ENCODE results near the gene TNS3. TPM values are rescaled to one million over a fixed set of nuclear protein-coding genes. Genes with fewer than 3 reads are reported as not detected.
"Not testable (repeated sequence)": the region's sequence is repeated elsewhere in the genome, so short reads cannot be mapped to it uniquely, and the experiment has no call there.

TNS3 gene
- total and polyA plus RNA-seq, 3 experiments from 2014 or later: 1.4 to 1.5 TPM; not detected in 1

GRCh38 chr7:47447621-47448349 is 134.1 kb downstream of the TNS3 start:
- H3K4me3 Mint-ChIP-seq: no peak overlapping the region
- Histone ChIP-seq H3K9me3 (ENCODE audit: low read length) (no peaks in the 10 kb centered on the region), H3K36me3 (ENCODE audit: insufficient read depth, low read length) (no peaks in the 10 kb centered on the region), H3K27me3 (ENCODE audit: insufficient read depth, low read length, poor library complexity, severe bottlenecking) (peaks cover 2% of the 10 kb centered on the region), H3K27ac (ENCODE audit: low read depth, low read length) (no peak overlapping the region), H3K4me1 (ENCODE audit: insufficient read depth, low read length) (no peaks in the 10 kb centered on the region), H3K4me3 (ENCODE audit: low read length) (no peak overlapping the region)
- POLR2A ChIA-PET: no interaction called here
- DNase-seq: no peak
- peaks cover 1 to 5% of the 10 kb centered on the region in 2 donors for H3K27me3 Mint-ChIP-seq
- H3K9me3 Mint-ChIP-seq: peaks cover 0 to 7% (median 2%) of the 10 kb centered on the region in 5 donors
- no peaks in the 10 kb centered on the region for H3K36me3 Mint-ChIP-seq
- CTCF ChIA-PET: no interaction called here
- no peak overlapping the region for H3K27ac Mint-ChIP-seq
- H3K4me1 Mint-ChIP-seq: no peaks in the 10 kb centered on the region

- Mint-ChIP-seq H3K27ac (no peak overlapping the region), H3K36me3 (no peaks in the 10 kb centered on the region), H3K9me3 (peaks cover 0 to 7% (median 2%) of the 10 kb centered on the region in 5 donors), H3K27me3 (peaks cover 0 to 1% of the 10 kb centered on the region in 2 donors), H3K4me1 (no peaks in the 10 kb centered on the region), H3K4me3 (no peak overlapping the region)
- ChIA-PET POLR2A (no interaction called here), CTCF (no interaction called here)
- no peaks in the 10 kb centered on the region for H3K27me3 ChIP-seq (ENCODE audit: insufficient read depth, low read length, poor library complexity, severe bottlenecking)
- H3K4me1 ChIP-seq (ENCODE audit: insufficient read depth, low read length): no peaks in the 10 kb centered on the region
- H3K36me3 ChIP-seq (ENCODE audit: insufficient read depth, low read length): no peaks in the 10 kb centered on the region
- H3K9me3 ChIP-seq (ENCODE audit: low read length): no peaks in the 10 kb centered on the region
- no peak overlapping the region for H3K27ac ChIP-seq (ENCODE audit: low read depth, low read length)
- H3K4me3 ChIP-seq (ENCODE audit: low read length): no peak overlapping the region
- no peak for DNase-seq
Measured at GRCh38 chr7:47446871-47447466, 134.9 kb downstream of the TNS3 start.

- Mint-ChIP-seq H3K4me1 (no peaks in the 10 kb centered on the region), H3K36me3 (no peaks in the 10 kb centered on the region), H3K9me3 (peaks cover 0 to 7% (median 4%) of the 10 kb centered on the region in 5 donors), H3K27me3 (peaks cover 0 to 1% of the 10 kb centered on the region in 2 donors), H3K27ac (no peak overlapping the region), H3K4me3 (no peak overlapping the region)
- CTCF ChIA-PET: no interaction called here
- H3K36me3 ChIP-seq (ENCODE audit: insufficient read depth, low read length): no peaks in the 10 kb centered on the region
- no peak overlapping the region for H3K27ac ChIP-seq (ENCODE audit: low read depth, low read length)
- POLR2A ChIA-PET: no interaction called here
- no peak overlapping the region for H3K4me3 ChIP-seq (ENCODE audit: low read length)
- no peaks in the 10 kb centered on the region for H3K9me3 ChIP-seq (ENCODE audit: low read length)
- DNase-seq: no peak
- H3K4me1 ChIP-seq (ENCODE audit: insufficient read depth, low read length): no peaks in the 10 kb centered on the region
- H3K27me3 ChIP-seq (ENCODE audit: insufficient read depth, low read length, poor library complexity, severe bottlenecking): no peaks in the 10 kb centered on the region
Measured at GRCh38 chr7:47444376-47445098, 137.4 kb downstream of the TNS3 start.

- H3K27me3 Mint-ChIP-seq: peaks cover 0 to 3% of the 10 kb centered on the region in 2 donors
- no peak overlapping the region for H3K27ac Mint-ChIP-seq
- DNase-seq: no peak
- H3K9me3 Mint-ChIP-seq: peaks cover 0 to 9% (median 3%) of the 10 kb centered on the region in 5 donors
- no peaks in the 10 kb centered on the region for H3K27me3 ChIP-seq (ENCODE audit: insufficient read depth, low read length, poor library complexity, severe bottlenecking)
- H3K36me3 Mint-ChIP-seq: no peaks in the 10 kb centered on the region
- H3K4me3 ChIP-seq (ENCODE audit: low read length): no peak overlapping the region
- no peaks in the 10 kb centered on the region for H3K4me1 ChIP-seq (ENCODE audit: insufficient read depth, low read length)
- H3K4me1 Mint-ChIP-seq: no peaks in the 10 kb centered on the region
- POLR2A ChIA-PET: no interaction called here
- H3K9me3 ChIP-seq (ENCODE audit: low read length): no peaks in the 10 kb centered on the region
- no peak overlapping the region for H3K4me3 Mint-ChIP-seq
- H3K36me3 ChIP-seq (ENCODE audit: insufficient read depth, low read length): no peaks in the 10 kb centered on the region
- CTCF ChIA-PET: no interaction called here
- no peak overlapping the region for H3K27ac ChIP-seq (ENCODE audit: low read depth, low read length)
Measured at GRCh38 chr7:47443049-47443448, 138.9 kb downstream of the TNS3 start.

GRCh38 chr7:47442605-47442865 is 139.4 kb downstream of the TNS3 start:
- Mint-ChIP-seq H3K4me3 (no peak overlapping the region), H3K36me3 (no peaks in the 10 kb centered on the region), H3K27ac (no peak overlapping the region), H3K27me3 (peaks cover 0 to 3% of the 10 kb centered on the region in 2 donors), H3K4me1 (no peaks in the 10 kb centered on the region), H3K9me3 (peaks cover 0 to 6% (median 3%) of the 10 kb centered on the region in 5 donors)
- DNase-seq: no peak
- POLR2A ChIA-PET: no interaction called here
- H3K36me3 ChIP-seq (ENCODE audit: insufficient read depth, low read length): no peaks in the 10 kb centered on the region
- no peaks in the 10 kb centered on the region for H3K9me3 ChIP-seq (ENCODE audit: low read length)
- no peak overlapping the region for H3K4me3 ChIP-seq (ENCODE audit: low read length)
- H3K4me1 ChIP-seq (ENCODE audit: insufficient read depth, low read length): no peaks in the 10 kb centered on the region
- no peak overlapping the region for H3K27ac ChIP-seq (ENCODE audit: low read depth, low read length)
- CTCF ChIA-PET: no interaction called here
- no peaks in the 10 kb centered on the region for H3K27me3 ChIP-seq (ENCODE audit: insufficient read depth, low read length, poor library complexity, severe bottlenecking)

- no peaks in the 10 kb centered on the region for H3K4me1 ChIP-seq (ENCODE audit: insufficient read depth, low read length)
- no peak overlapping the region for H3K27ac ChIP-seq (ENCODE audit: low read depth, low read length)
- no peak overlapping the region for H3K27ac Mint-ChIP-seq
- POLR2A ChIA-PET: no interaction called here
- DNase-seq: no peak
- H3K27me3 Mint-ChIP-seq: peaks cover 0 to 3% of the 10 kb centered on the region in 2 donors
- H3K9me3 ChIP-seq (ENCODE audit: low read length): no peaks in the 10 kb centered on the region
- CTCF ChIA-PET: no interaction called here
- H3K9me3 Mint-ChIP-seq: peaks cover 0 to 6% (median 3%) of the 10 kb centered on the region in 5 donors
- no peaks in the 10 kb centered on the region for H3K27me3 ChIP-seq (ENCODE audit: insufficient read depth, low read length, poor library complexity, severe bottlenecking)
- H3K36me3 Mint-ChIP-seq: no peaks in the 10 kb centered on the region
- H3K4me3 ChIP-seq (ENCODE audit: low read length): no peak overlapping the region
- H3K4me3 Mint-ChIP-seq: no peak overlapping the region
- H3K36me3 ChIP-seq (ENCODE audit: insufficient read depth, low read length): no peaks in the 10 kb centered on the region
- H3K4me1 Mint-ChIP-seq: no peaks in the 10 kb centered on the region
Measured at GRCh38 chr7:47441796-47442604, 139.9 kb downstream of the TNS3 start.

GRCh38 chr7:47441048-47441447 is 140.9 kb downstream of the TNS3 start:
- H3K27me3 Mint-ChIP-seq; H3K36me3 Mint-ChIP-seq; H3K9me3 Mint-ChIP-seq; DNase-seq; CTCF ChIA-PET; H3K4me1 Mint-ChIP-seq; H3K36me3 ChIP-seq (ENCODE audit: insufficient read depth, low read length); H3K9me3 ChIP-seq (ENCODE audit: low read length); H3K4me3 Mint-ChIP-seq; H3K27me3 ChIP-seq (ENCODE audit: insufficient read depth, low read length, poor library complexity, severe bottlenecking); H3K27ac ChIP-seq (ENCODE audit: low read depth, low read length); H3K4me3 ChIP-seq (ENCODE audit: low read length); POLR2A ChIA-PET; H3K4me1 ChIP-seq (ENCODE audit: insufficient read depth, low read length); H3K27ac Mint-ChIP-seq: not testable (repeated sequence)

GRCh38 chr7:47440320-47440719 is 141.6 kb downstream of the TNS3 start:
- POLR2A ChIA-PET: no interaction called here
- H3K36me3 Mint-ChIP-seq: no peaks in the 10 kb centered on the region
- H3K4me1 Mint-ChIP-seq: no peaks in the 10 kb centered on the region

More at GRCh38 chr7:47440320-47440719, 141.6 kb downstream of the TNS3 start:
- Mint-ChIP-seq H3K27ac (no peak overlapping the region), H3K4me3 (no peak overlapping the region), H3K27me3 (peaks cover 0 to 3% of the 10 kb centered on the region in 2 donors), H3K9me3 (peaks cover 0 to 6% (median 3%) of the 10 kb centered on the region in 5 donors)
- Histone ChIP-seq H3K4me3 (ENCODE audit: low read length) (no peak overlapping the region), H3K27ac (ENCODE audit: low read depth, low read length) (no peak overlapping the region), H3K9me3 (ENCODE audit: low read length) (no peaks in the 10 kb centered on the region), H3K4me1 (ENCODE audit: insufficient read depth, low read length) (no peaks in the 10 kb centered on the region), H3K27me3 (ENCODE audit: insufficient read depth, low read length, poor library complexity, severe bottlenecking) (no peaks in the 10 kb centered on the region), H3K36me3 (ENCODE audit: insufficient read depth, low read length) (no peaks in the 10 kb centered on the region)
- no peak for DNase-seq
- CTCF ChIA-PET: no interaction called here

Data from CD8-positive, alpha-beta memory T cell (primary cell).